Measurements from ENCODE around the gene REG1B.

The REG1B gene, protein sequence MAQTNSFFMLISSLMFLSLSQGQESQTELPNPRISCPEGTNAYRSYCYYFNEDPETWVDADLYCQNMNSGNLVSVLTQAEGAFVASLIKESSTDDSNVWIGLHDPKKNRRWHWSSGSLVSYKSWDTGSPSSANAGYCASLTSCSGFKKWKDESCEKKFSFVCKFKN

GRCh38 chr2:79087785-79088364 is at the start of gene REG1B:
REG1B (minus strand) TSS chr2:79087993; CDS start chr2:79087612, 381 bp downstream.
- no peak for TF ChIP-seq EGR1 (IDR thresholded peaks at IDR 0.05)
- TF ChIP-seq EP300 (IDR thresholded peaks at IDR 0.05; ENCODE audit: borderline replicate concordance): no peak
- no peak for TF ChIP-seq NFIC (IDR thresholded peaks at IDR 0.05)
- TF ChIP-seq CEBPB (IDR thresholded peaks at IDR 0.05): no peak
- TF ChIP-seq, protein P1, sequence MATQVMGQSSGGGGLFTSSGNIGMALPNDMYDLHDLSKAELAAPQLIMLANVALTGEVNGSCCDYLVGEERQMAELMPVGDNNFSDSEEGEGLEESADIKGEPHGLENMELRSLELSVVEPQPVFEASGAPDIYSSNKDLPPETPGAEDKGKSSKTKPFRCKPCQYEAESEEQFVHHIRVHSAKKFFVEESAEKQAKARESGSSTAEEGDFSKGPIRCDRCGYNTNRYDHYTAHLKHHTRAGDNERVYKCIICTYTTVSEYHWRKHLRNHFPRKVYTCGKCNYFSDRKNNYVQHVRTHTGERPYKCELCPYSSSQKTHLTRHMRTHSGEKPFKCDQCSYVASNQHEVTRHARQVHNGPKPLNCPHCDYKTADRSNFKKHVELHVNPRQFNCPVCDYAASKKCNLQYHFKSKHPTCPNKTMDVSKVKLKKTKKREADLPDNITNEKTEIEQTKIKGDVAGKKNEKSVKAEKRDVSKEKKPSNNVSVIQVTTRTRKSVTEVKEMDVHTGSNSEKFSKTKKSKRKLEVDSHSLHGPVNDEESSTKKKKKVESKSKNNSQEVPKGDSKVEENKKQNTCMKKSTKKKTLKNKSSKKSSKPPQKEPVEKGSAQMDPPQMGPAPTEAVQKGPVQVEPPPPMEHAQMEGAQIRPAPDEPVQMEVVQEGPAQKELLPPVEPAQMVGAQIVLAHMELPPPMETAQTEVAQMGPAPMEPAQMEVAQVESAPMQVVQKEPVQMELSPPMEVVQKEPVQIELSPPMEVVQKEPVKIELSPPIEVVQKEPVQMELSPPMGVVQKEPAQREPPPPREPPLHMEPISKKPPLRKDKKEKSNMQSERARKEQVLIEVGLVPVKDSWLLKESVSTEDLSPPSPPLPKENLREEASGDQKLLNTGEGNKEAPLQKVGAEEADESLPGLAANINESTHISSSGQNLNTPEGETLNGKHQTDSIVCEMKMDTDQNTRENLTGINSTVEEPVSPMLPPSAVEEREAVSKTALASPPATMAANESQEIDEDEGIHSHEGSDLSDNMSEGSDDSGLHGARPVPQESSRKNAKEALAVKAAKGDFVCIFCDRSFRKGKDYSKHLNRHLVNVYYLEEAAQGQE (IDR thresholded peaks at IDR 0.05; ENCODE audit: low read depth): no peak
- TF ChIP-seq TEAD4 (IDR thresholded peaks at IDR 0.05): no peak
- no peak for TF ChIP-seq RAD21 (IDR thresholded peaks at IDR 0.05; ENCODE audit: low read depth)
- TF ChIP-seq FOXM1 (IDR thresholded peaks at IDR 0.05; ENCODE audit: borderline replicate concordance, low read depth): no peak
- TF ChIP-seq YY1 (IDR thresholded peaks at IDR 0.05; ENCODE audit: low read depth): no peak
- TF ChIP-seq ZBTB7A (IDR thresholded peaks at IDR 0.05; ENCODE audit: low read depth): no peak
- no peak for TF ChIP-seq TCF12 (IDR thresholded peaks at IDR 0.05; ENCODE audit: low read depth)
- TF ChIP-seq CREB1 (IDR thresholded peaks at IDR 0.05; ENCODE audit: low read depth): no peak
- no peak for TF ChIP-seq TAF1 (IDR thresholded peaks at IDR 0.05; ENCODE audit: low read depth)
- TF ChIP-seq, protein P2, sequence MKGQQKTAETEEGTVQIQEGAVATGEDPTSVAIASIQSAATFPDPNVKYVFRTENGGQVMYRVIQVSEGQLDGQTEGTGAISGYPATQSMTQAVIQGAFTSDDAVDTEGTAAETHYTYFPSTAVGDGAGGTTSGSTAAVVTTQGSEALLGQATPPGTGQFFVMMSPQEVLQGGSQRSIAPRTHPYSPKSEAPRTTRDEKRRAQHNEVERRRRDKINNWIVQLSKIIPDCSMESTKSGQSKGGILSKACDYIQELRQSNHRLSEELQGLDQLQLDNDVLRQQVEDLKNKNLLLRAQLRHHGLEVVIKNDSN (IDR thresholded peaks at IDR 0.05): no peak
- TF ChIP-seq, protein P3, sequence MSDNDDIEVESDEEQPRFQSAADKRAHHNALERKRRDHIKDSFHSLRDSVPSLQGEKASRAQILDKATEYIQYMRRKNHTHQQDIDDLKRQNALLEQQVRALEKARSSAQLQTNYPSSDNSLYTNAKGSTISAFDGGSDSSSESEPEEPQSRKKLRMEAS (IDR thresholded peaks at IDR 0.05): no peak

DNA sequence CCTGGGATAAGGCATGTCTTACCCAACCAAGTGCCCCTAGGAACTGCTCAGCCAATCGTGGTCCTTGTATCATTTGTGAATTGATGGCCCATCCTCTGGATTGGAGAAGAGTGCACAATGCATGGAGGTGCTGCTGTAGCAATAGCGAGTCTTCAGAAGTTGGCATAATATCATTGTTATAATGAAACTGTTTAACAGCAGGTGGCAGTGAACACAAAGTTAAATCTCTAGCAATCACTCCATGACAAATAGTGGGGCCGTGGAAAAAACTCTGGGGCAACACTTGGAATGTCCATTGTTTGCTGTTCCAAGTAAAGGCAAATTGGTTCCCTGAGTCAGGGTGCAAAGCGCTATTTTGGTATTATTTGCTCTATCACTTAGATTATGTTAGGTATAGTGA is 43.9 kb upstream of the REG1B start:
- no peak for TF ChIP-seq EP300 (IDR thresholded peaks at IDR 0.05; ENCODE audit: borderline replicate concordance)
- TF ChIP-seq FOXM1 (IDR thresholded peaks at IDR 0.05; ENCODE audit: borderline replicate concordance, low read depth): no peak
- no peak for TF ChIP-seq TAF1 (IDR thresholded peaks at IDR 0.05; ENCODE audit: low read depth)
- TF ChIP-seq YY1 (IDR thresholded peaks at IDR 0.05; ENCODE audit: low read depth): no peak
- no peak for TF ChIP-seq NFIC (IDR thresholded peaks at IDR 0.05)

DNA sequence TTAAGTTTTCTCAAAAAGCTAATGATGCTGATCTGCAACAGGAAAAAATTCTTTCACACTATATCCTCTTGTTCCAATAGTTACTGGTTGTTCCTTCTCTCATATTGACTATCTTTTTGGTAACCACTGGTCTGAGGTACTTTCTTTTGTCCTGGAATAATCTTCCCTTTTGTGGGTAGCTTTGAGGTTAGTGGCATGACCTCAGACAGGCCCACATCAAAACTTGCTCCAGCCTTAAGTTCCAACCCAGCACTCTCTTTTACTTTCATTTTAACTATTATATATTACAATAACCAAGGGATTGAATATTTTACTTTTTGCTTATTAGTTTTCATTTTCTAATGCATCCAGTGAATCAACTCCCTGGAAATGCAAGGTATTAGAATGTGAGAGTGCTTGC is 42.0 kb upstream of the REG1B start:
- no peak for TF ChIP-seq EGR1 (IDR thresholded peaks at IDR 0.05)

DNA sequence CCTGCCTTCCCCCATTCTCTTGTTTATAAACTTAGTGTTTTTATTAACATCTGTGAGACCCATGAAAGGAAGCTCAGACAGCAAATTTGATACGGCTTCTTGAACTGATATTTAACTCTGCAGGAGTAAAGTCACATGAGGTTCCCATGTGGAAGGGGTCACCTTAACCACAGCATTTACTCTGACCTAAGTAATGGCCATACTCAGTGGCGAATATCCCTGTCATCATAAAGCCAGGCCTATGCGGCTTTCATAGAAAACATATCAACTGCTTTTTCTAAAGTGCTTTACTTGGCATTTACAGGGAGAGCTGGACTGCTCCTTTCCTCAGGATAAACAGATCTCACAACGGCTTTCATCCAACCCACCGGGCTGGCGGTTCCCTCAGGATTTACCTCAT is 41.5 kb upstream of the REG1B start:
- TF ChIP-seq YY1 (IDR thresholded peaks at IDR 0.05; ENCODE audit: low read depth) (no peak), FOXM1 (IDR thresholded peaks at IDR 0.05; ENCODE audit: borderline replicate concordance, low read depth) (no peak), NFIC (IDR thresholded peaks at IDR 0.05) (no peak), EP300 (IDR thresholded peaks at IDR 0.05; ENCODE audit: borderline replicate concordance) (no peak), TEAD4 (IDR thresholded peaks at IDR 0.05) (no peak), EGR1 (IDR thresholded peaks at IDR 0.05) (no peak), ZBTB7A (IDR thresholded peaks at IDR 0.05; ENCODE audit: low read depth) (no peak), CEBPB (IDR thresholded peaks at IDR 0.05) (no peak)
- TF ChIP-seq, protein P3 (IDR thresholded peaks at IDR 0.05): no peak
- TF ChIP-seq, protein P2 (IDR thresholded peaks at IDR 0.05): no peak
- TF ChIP-seq, protein P1 (IDR thresholded peaks at IDR 0.05; ENCODE audit: low read depth): no peak

- TF ChIP-seq ZBTB7A (IDR thresholded peaks at IDR 0.05; ENCODE audit: low read depth) (no peak), CREB1 (IDR thresholded peaks at IDR 0.05; ENCODE audit: low read depth) (no peak), EGR1 (IDR thresholded peaks at IDR 0.05) (no peak), TEAD4 (IDR thresholded peaks at IDR 0.05) (no peak), RAD21 (IDR thresholded peaks at IDR 0.05; ENCODE audit: low read depth) (no peak), YY1 (IDR thresholded peaks at IDR 0.05; ENCODE audit: low read depth) (no peak), TAF1 (IDR thresholded peaks at IDR 0.05; ENCODE audit: low read depth) (no peak), FOXM1 (IDR thresholded peaks at IDR 0.05; ENCODE audit: borderline replicate concordance, low read depth) (no peak), CEBPB (IDR thresholded peaks at IDR 0.05) (no peak), NFIC (IDR thresholded peaks at IDR 0.05) (no peak), EP300 (IDR thresholded peaks at IDR 0.05; ENCODE audit: borderline replicate concordance) (no peak), TCF12 (IDR thresholded peaks at IDR 0.05; ENCODE audit: low read depth) (no peak)
- TF ChIP-seq, protein P3 (IDR thresholded peaks at IDR 0.05): no peak
- TF ChIP-seq, protein P1 (IDR thresholded peaks at IDR 0.05; ENCODE audit: low read depth): no peak
- TF ChIP-seq, protein P2 (IDR thresholded peaks at IDR 0.05): no peak
Measured at GRCh38 chr2:79128406-79128805, 40.6 kb upstream of the REG1B start.

Measured in Ishikawa (cell line).